Hindlimb muscle (tissue), 1 donor: ENCODE results near the gene LRRFIP1. TPM values are rescaled to one million over a fixed set of nuclear protein-coding genes. Genes with fewer than 3 reads are reported as not detected.
A peak's percentile ranks its signal among the peaks of the same experiment; 100 is the strongest.

Source experiments
- DNase-seq: peaks from one replicate; pipeline ENCODE4 v3.0.0-alpha.2; 2013
- polyA plus RNA-seq: library from polyadenylated mRNA; unstranded; fragments of 120-200 nt; gene quantifications from one replicate; pipeline ENCODE4 v1.2.1, GENCODE V29; 2013; ENCODE audit not compliant: insufficient read length

LRRFIP1 gene
- polyA plus RNA-seq, 1 donor: 184 TPM

GRCh38 chr2:237729681-237730475, 102.5 kb downstream of the LRRFIP1 start:
- no peak for DNase-seq

- no peak for DNase-seq
Measured at GRCh38 chr2:237731663-237732062, 104.3 kb downstream of the LRRFIP1 start.

GRCh38 chr2:237732070-237732469, 104.7 kb downstream of the LRRFIP1 start:
- DNase-seq: no peak

GRCh38 chr2:237732790-237733381, 105.5 kb downstream of the LRRFIP1 start:
- no peak for DNase-seq

- no peak for DNase-seq
Measured at GRCh38 chr2:237733677-237734300, 106.4 kb downstream of the LRRFIP1 start.

- DNase-seq: no peak
Measured at GRCh38 chr2:237734905-237735623, 107.7 kb downstream of the LRRFIP1 start.

GRCh38 chr2:237735798-237736197, 108.4 kb downstream of the LRRFIP1 start:
- DNase-seq: no peak

GRCh38 chr2:237736783-237737182, 109.4 kb downstream of the LRRFIP1 start:
- DNase-seq: no peak

GRCh38 chr2:237737196-237737865, 109.9 kb downstream of the LRRFIP1 start:
- DNase-seq: no peak

GRCh38 chr2:237738255-237738654, 110.9 kb downstream of the LRRFIP1 start:
- DNase-seq: no peak

- DNase-seq: no peak
Measured at GRCh38 chr2:237739101-237739500, 111.7 kb downstream of the LRRFIP1 start.

- DNase-seq: no peak
Measured at GRCh38 chr2:237742191-237742590, 114.8 kb downstream of the LRRFIP1 start.

GRCh38 chr2:237742614-237743013, 115.2 kb downstream of the LRRFIP1 start:
- DNase-seq: no peak

GRCh38 chr2:237743024-237743423, 115.6 kb downstream of the LRRFIP1 start:
- DNase-seq: no peak

- DNase-seq: no peak
Measured at GRCh38 chr2:237743561-237744269, 116.3 kb downstream of the LRRFIP1 start.

GRCh38 chr2:237744270-237744612, 116.9 kb downstream of the LRRFIP1 start:
- no peak for DNase-seq

GRCh38 chr2:237744613-237745249, 117.3 kb downstream of the LRRFIP1 start:
- peak; percentile 75 for DNase-seq

- DNase-seq: no peak
Measured at GRCh38 chr2:237745250-237745613, 117.8 kb downstream of the LRRFIP1 start.

GRCh38 chr2:237746302-237747080, 119.1 kb downstream of the LRRFIP1 start:
- DNase-seq: no peak

- DNase-seq: no peak
Measured at GRCh38 chr2:237747189-237747588, 119.8 kb downstream of the LRRFIP1 start.

GRCh38 chr2:237749002-237749401, 121.6 kb downstream of the LRRFIP1 start:
- no peak for DNase-seq
